ENCODE results near the gene AKAP13.

AKAP13 gene

GRCh38 chr15:85748729-85749128 is 368.3 kb downstream of the AKAP13 start:
- ChIA-PET POLR2A (no interaction called here), CTCF (interaction anchor here (1.4 to 1.5 kb wide), 2 partner anchors 19 to 83 kb away, joined by 4 to 5 read pairs; no protein-coding TSS in a partner anchor)
- no peak for DNase-seq (ENCODE audit: low read depth, low spot score)
- no peak for TF ChIP-seq CTCF (IDR thresholded peaks at IDR 0.05; ENCODE audit: insufficient read depth, low read length, missing control alignments)
- H3K4me3 ChIP-seq (ENCODE audit: low read depth, low read length): no peak overlapping the region

DNA sequence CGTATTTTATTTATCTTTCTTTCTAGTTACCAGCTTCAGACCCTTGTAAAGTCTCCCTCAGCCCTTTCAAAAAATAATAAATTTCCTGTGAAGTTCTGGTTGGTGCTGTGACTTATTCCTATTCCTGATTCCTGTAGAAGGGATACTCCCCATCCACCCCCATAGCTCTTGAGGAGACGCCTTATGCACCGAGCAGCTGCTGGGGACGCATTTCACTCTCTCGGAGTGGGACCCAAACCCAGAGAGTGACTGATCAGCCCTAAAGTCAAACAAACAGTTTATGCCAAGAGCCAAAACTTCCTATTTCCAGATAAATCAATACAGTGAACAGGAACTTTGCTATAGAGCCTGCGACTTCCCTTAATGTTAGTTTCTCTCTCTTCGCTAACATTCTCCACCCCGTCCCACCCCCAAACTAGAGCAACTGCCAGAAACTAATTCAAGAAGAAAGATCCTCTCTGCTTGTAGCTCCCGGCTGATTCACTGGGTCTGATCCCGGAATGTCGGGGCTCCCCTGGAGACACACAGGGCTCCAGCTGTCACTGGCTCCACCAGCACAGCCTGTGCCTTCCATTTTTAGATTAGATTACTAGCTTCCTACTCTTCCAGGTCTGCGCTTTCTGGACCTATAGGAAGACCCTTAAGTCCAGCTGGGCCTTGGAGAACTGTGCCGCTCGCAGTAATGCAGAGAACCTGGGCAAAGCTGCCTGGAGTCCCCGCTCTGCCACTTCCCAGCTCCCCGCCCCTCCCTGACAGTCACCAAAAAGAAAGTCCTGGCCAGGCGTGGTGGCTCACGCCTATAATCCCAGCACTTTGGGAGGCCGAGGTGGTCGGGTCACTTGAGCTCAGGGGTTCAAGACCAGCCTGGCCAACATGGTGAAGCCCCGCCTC is 369.1 kb downstream of the AKAP13 start:
- no peak overlapping the region for H3K4me3 ChIP-seq (ENCODE audit: low read depth, low read length)
- CTCF ChIA-PET: interaction anchor here (1.1 to 1.5 kb wide), 3 partner anchors 14 to 82 kb away, joined by 3 to 5 read pairs (median 4); no protein-coding TSS in a partner anchor
- no peak for DNase-seq (ENCODE audit: low read depth, low spot score)
- POLR2A ChIA-PET: no interaction called here
- TF ChIP-seq CTCF (IDR thresholded peaks at IDR 0.05; ENCODE audit: insufficient read depth, low read length, missing control alignments): no peak

DNA sequence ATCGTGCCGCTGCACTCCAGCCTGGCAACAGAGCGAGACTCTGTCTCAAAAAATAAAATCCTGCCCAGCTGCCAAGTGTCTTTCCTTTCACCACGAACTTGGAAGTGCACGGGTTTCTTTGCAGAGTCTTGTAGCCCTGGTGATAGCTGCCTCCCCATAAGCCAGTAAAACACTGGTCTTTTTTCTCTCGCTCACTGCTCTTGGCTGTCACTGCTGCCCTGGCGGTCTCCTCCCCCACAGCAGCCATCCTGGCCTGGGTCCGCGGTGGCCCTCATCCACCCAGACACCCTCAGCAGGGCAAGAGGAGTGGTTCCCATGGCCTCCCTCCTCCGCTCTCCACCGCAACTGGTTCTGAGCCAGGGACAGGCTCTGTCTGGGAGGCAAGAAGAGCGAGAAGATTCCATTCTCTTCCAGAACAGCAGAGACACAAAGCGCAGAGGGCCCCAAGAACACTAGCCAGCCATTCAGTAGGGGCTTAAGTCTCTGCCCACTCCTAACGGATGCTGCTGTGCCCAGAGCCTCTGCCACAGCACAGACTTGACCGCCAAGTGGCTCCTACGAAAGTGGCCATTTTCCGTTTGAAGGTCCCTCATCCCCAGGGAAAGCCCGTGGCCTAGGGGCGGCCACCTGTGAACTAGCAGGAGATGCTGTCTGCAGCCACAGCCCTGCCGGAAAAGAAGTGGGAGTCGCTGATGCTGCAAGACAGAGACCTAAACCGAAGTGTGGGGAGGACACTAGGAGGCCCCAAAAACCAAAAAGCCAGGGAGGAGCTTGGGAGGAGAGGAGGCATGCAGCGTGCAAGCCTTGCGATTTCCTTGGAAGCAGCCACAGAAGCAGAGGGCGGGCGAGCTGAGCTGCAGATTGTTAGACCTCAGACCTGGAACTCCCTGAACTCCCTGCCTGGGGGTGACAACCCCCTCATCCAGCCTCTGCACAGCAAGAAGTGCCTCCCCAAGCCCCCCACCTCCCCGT is 370.2 kb downstream of the AKAP13 start:
- POLR2A ChIA-PET: no interaction called here
- DNase-seq (ENCODE audit: low read depth, low spot score): no peak
- CTCF ChIA-PET: interaction anchor here (0.6 to 2.4 kb wide), 4 partner anchors 13 to 40 kb away, joined by 3 to 8 read pairs (median 4); no protein-coding TSS in a partner anchor
- no peak overlapping the region for H3K4me3 ChIP-seq (ENCODE audit: low read depth, low read length)
- TF ChIP-seq CTCF (IDR thresholded peaks at IDR 0.05; ENCODE audit: insufficient read depth, low read length, missing control alignments): no peak

- POLR2A ChIA-PET: no interaction called here
- no peak for DNase-seq (ENCODE audit: low read depth, low spot score)
- no peak overlapping the region for H3K4me3 ChIP-seq (ENCODE audit: low read depth, low read length)
- TF ChIP-seq CTCF (IDR thresholded peaks at IDR 0.05; ENCODE audit: insufficient read depth, low read length, missing control alignments): no peak
- CTCF ChIA-PET: interaction anchor here (1.1 to 2.4 kb wide), 2 partner anchors 10 to 13 kb away, joined by 3 to 8 read pairs; no protein-coding TSS in a partner anchor
Measured at GRCh38 chr15:85751291-85752123, 371.1 kb downstream of the AKAP13 start.

GRCh38 chr15:85752124-85752475 is 371.7 kb downstream of the AKAP13 start:
- DNase-seq (ENCODE audit: low read depth, low spot score): no peak
- no peak for TF ChIP-seq CTCF (IDR thresholded peaks at IDR 0.05; ENCODE audit: insufficient read depth, low read length, missing control alignments)
- ChIA-PET POLR2A (no interaction called here), CTCF (interaction anchor here (0.8 to 2.4 kb wide), 4 partner anchors 9 to 89 kb away, joined by 3 to 8 read pairs (median 4); no protein-coding TSS in a partner anchor)
- H3K4me3 ChIP-seq (ENCODE audit: low read depth, low read length): no peak overlapping the region
